Activated B cell treated with CpG ODN at 0.5 μM for 24 hours (primary cell): ENCODE data around the gene COL16A1. TPM values are rescaled to one million over a fixed set of nuclear protein-coding genes. Genes with fewer than 3 reads are reported as not detected.
"Not testable (repeated sequence)": the region's sequence is repeated elsewhere in the genome, so short reads cannot be mapped to it uniquely, and the experiment has no call there.

Experiments
- ATAC-seq: fragments of 200-7000 bp; cut with Tn5 transposase; one replicate; pipeline ENCODE4 v1.10.0; 2021; ENCODE audit warnings: low read depth, mild to moderate bottlenecking, moderate library complexity
- CTCF ChIA-PET: fragments of 350-600 bp; sonication (Branson Sonifier 250); formaldehyde crosslinking; loops from one replicate; lab custom pipeline; 2021; ENCODE audit warnings: antibody characterized with exemption; lab: Charles Lee
- POLR2A ChIA-PET: fragments of 350-600 bp; sonication (Branson Sonifier 250); formaldehyde crosslinking; loops from one replicate; lab custom pipeline; 2021; ENCODE audit warnings: antibody characterized with exemption; lab: Charles Lee
- DNase-seq: peaks from one replicate; pipeline ENCODE4 v3.0.0; 2022
- H3K27ac Mint-ChIP-seq: one replicate; pipeline ENCODE4 v1.8.0; 2020; ENCODE audit warnings: mixed read lengths
- H3K27me3 Mint-ChIP-seq: one replicate; pipeline ENCODE4 v1.8.0; 2021; ENCODE audit warnings: mixed read lengths
- H3K36me3 Mint-ChIP-seq: one replicate; pipeline ENCODE4 v1.8.0; 2021; ENCODE audit warnings: low read depth, mixed read lengths
- H3K4me1 Mint-ChIP-seq: one replicate; pipeline ENCODE4 v1.8.0; 2021; ENCODE audit warnings: mixed read lengths
- H3K4me3 Mint-ChIP-seq: one replicate; pipeline ENCODE4 v1.8.0; 2020; ENCODE audit warnings: mild to moderate bottlenecking, mixed read lengths
- H3K9me3 Mint-ChIP-seq: one replicate; pipeline ENCODE4 v1.8.0; 2020; ENCODE audit warnings: mixed read lengths
- intact Hi-C: fragments of 100-400 bp; cut with micrococcal nuclease; formaldehyde crosslinking; loops from one replicate; pipeline ENCODE4 v1.15.1; 2024
- total RNA-seq: library from RNA; stranded (reverse); gene quantifications from 2 replicates; pipeline ENCODE4 v1.2.3, GENCODE V29; 2022
- TF ChIP-seq, protein P1 (sequence below): fragments of 200-600 bp; IDR thresholded peaks from one replicate; pipeline ENCODE4 v1.8.0; 2022; ENCODE audit warnings: antibody characterized with exemption, mild to moderate bottlenecking

The COL16A1 gene
- total RNA-seq, 1 donor from 2014 or later: 0.31 TPM

DNA sequence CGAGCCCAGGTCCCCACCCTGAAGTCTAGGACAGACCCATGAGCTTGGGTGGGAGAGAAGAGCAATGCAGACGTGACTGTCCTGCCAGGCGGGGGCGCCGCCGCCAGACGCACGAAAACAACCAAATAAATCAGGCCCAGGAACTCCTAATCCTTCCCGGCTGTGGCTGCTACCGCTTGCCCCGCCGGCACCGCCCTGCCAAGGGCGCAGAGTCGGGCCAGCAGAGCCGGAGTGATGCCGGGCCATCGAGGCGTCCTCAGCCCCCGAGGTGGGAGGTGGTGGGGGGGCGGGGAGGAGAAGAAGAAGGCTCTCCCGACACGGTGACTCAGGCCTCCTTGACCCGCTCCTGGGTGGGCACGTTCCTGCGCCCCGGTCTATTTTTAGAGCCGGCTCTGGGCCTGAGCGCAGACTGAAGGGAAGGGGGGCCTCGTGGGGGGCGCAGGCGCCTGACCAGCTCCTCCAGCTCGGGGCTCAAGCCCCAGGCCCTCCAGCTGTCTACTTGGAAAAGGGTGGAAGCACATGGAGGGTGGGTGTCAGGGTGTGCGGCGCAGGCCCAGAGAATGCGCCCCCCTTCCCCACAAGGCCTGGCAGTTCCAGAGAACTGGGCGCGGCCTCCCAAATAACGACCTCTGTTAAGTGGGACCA lies 10.7 kb upstream of the COL16A1 start:
- TF ChIP-seq, protein P1, sequence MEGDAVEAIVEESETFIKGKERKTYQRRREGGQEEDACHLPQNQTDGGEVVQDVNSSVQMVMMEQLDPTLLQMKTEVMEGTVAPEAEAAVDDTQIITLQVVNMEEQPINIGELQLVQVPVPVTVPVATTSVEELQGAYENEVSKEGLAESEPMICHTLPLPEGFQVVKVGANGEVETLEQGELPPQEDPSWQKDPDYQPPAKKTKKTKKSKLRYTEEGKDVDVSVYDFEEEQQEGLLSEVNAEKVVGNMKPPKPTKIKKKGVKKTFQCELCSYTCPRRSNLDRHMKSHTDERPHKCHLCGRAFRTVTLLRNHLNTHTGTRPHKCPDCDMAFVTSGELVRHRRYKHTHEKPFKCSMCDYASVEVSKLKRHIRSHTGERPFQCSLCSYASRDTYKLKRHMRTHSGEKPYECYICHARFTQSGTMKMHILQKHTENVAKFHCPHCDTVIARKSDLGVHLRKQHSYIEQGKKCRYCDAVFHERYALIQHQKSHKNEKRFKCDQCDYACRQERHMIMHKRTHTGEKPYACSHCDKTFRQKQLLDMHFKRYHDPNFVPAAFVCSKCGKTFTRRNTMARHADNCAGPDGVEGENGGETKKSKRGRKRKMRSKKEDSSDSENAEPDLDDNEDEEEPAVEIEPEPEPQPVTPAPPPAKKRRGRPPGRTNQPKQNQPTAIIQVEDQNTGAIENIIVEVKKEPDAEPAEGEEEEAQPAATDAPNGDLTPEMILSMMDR: no peak
- CTCF ChIA-PET: interaction anchor here (1.0 to 5.0 kb wide), 5 partner anchors 36 to 249 kb away, joined by 3 to 41 read pairs (median 4); no protein-coding TSS in a partner anchor
- Mint-ChIP-seq H3K4me3 (peak overlapping the region; percentile 77), H3K36me3 (no peaks in the 10 kb centered on the region), H3K27ac (no peak overlapping the region), H3K4me1 (peaks cover 13% of the 10 kb centered on the region), H3K27me3 (peaks cover 50% of the 10 kb centered on the region), H3K9me3 (no peaks in the 10 kb centered on the region)
- DNase-seq (peak; percentile 34), ATAC-seq (peak; percentile 55)
- intact Hi-C loops: loop anchor here (1.0 to 2.0 kb wide), 3 partner anchors 30 to 250 kb away; no protein-coding TSS in a partner anchor
- POLR2A ChIA-PET: interaction anchor here (1.2 to 2.1 kb wide), 2 partner anchors 9 to 74 kb away, joined by 3 to 9 read pairs; no protein-coding TSS in a partner anchor

- Mint-ChIP-seq H3K4me1 (peaks cover 22% of the 10 kb centered on the region), H3K9me3 (no peaks in the 10 kb centered on the region), H3K36me3 (no peaks in the 10 kb centered on the region), H3K27ac (peak overlapping the region; percentile 21), H3K27me3 (peaks cover 58% of the 10 kb centered on the region), H3K4me3 (no peak overlapping the region)
- ChIA-PET POLR2A (no interaction called here), CTCF (interaction anchor here (0.8 to 1.1 kb wide), 2 partner anchors 76 to 249 kb away, joined by 3 to 5 read pairs; no protein-coding TSS in a partner anchor)
- intact Hi-C loops: no loop called here
- no peak for ATAC-seq
- DNase-seq: no peak
- TF ChIP-seq, protein P1: no peak
These were observed 8.8 kb upstream of the COL16A1 start for GRCh38 chr1:31712630-31713029.

GRCh38 chr1:31712068-31712467 lies 8.3 kb upstream of the COL16A1 start:
- H3K36me3 Mint-ChIP-seq: no peaks in the 10 kb centered on the region
- H3K9me3 Mint-ChIP-seq: no peaks in the 10 kb centered on the region
- ChIA-PET POLR2A (no interaction called here), CTCF (interaction anchor here (0.8 to 1.1 kb wide), 2 partner anchors 77 to 250 kb away, joined by 3 to 5 read pairs; no protein-coding TSS in a partner anchor)
- H3K27ac Mint-ChIP-seq: no peak overlapping the region
- H3K4me3 Mint-ChIP-seq: no peak overlapping the region
- H3K4me1 Mint-ChIP-seq: peaks cover 27% of the 10 kb centered on the region
- ATAC-seq (no peak), DNase-seq (no peak)
- TF ChIP-seq, protein P1: no peak
- intact Hi-C loops: no loop called here
- H3K27me3 Mint-ChIP-seq: peaks cover 54% of the 10 kb centered on the region

GRCh38 chr1:31708324-31708723 lies 4.5 kb upstream of the COL16A1 start:
- intact Hi-C loops: no loop called here
- no peak overlapping the region for H3K27ac Mint-ChIP-seq
- H3K4me1 Mint-ChIP-seq: peaks cover 39% of the 10 kb centered on the region
- peaks cover 47% of the 10 kb centered on the region for H3K27me3 Mint-ChIP-seq
- CTCF ChIA-PET: interaction anchor here (1.2 kb wide), 1 partner anchor 81 kb away, joined by 4 read pairs; no protein-coding TSS in a partner anchor
- no peak for DNase-seq
- ATAC-seq: no peak
- H3K36me3 Mint-ChIP-seq: no peaks in the 10 kb centered on the region
- H3K4me3 Mint-ChIP-seq: no peak overlapping the region
- TF ChIP-seq, protein P1: no peak
- POLR2A ChIA-PET: no interaction called here
- H3K9me3 Mint-ChIP-seq: no peaks in the 10 kb centered on the region

DNA sequence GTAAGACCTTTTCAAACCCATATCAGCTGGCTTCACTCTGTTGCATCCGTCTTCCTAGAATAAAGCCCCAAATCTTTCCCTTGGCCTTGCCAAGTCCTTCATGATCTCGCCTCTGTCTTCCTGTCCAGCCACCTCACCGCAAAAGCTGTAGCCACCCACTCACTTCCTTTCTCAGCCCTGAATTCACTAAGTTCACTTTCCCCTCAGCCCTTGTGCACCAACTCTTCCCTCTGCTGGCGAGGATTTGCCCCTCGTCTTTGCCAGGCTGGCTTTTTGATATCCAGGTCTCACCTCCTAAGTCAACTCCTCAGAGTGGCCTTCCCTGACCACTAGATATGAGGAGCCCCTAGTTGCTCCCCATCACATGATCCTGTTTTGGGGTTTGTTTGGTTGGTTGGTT lies 3.9 kb upstream of the COL16A1 start:
- Mint-ChIP-seq H3K36me3 (no peaks in the 10 kb centered on the region), H3K27ac (no peak overlapping the region), H3K9me3 (no peaks in the 10 kb centered on the region), H3K4me1 (peaks cover 39% of the 10 kb centered on the region), H3K27me3 (peaks cover 44% of the 10 kb centered on the region), H3K4me3 (no peak overlapping the region)
- intact Hi-C loops: no loop called here
- CTCF ChIA-PET: no interaction called here
- TF ChIP-seq, protein P1: no peak
- POLR2A ChIA-PET: no interaction called here
- no peak for DNase-seq
- no peak for ATAC-seq

DNA sequence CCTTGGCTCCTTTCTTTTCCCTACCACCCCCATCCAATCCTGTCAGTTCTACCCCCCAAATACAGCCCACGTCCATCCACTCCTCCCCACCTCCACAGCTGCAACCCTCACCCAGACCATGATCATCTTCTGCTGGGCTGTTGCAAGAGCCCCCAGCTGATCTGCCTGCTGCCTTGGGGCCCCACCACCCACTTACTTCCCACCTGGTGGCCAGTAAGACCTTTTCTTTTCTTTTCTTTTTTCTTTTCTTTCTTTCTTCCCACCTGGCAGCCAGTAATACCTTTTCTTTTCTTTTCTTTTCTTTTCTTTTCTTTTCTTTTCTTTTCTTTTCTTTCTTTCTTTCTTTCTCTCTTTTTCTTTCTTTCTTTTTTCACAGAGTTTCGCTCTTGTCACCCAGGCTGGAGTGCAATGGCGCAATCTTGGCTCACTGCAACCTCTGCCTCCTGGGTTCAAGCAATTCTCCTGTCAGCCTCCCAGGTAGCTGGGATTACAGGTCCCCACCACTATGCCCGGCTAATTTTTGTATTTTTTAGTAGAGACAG lies 3.3 kb upstream of the COL16A1 start:
- ATAC-seq, POLR2A ChIA-PET, H3K4me3 Mint-ChIP-seq, H3K36me3 Mint-ChIP-seq, H3K27ac Mint-ChIP-seq, intact Hi-C loops, DNase-seq, CTCF ChIA-PET, H3K9me3 Mint-ChIP-seq: not testable (repeated sequence)
- Mint-ChIP-seq H3K4me1 (peaks cover 39% of the 10 kb centered on the region), H3K27me3 (peaks cover 40% of the 10 kb centered on the region)
